Activated CD4-positive, alpha-beta T cell treated with anti-CD3 and anti-CD28 coated beads for 24 hours (primary cell): ENCODE measurements around the gene DPP6.

ENCODE experiments used
- DNase-seq, 2 donors: peaks; one replicate each; pipeline ENCODE4 v3.0.0-alpha.2; 2020; ENCODE audit warnings: low read depth in 2 of 2

DPP6 gene

GRCh38 chr7:154812027-154812426 is 759.8 kb downstream of the DPP6 start:
- DNase-seq = no peak

GRCh38 chr7:154817224-154817896 is 765.2 kb downstream of the DPP6 start:
- no peak for DNase-seq

GRCh38 chr7:154827007-154827406 is 774.8 kb downstream of the DPP6 start:
- DNase-seq = no peak

- no peak for DNase-seq
Observed at GRCh38 chr7:154832557-154833138, 780.5 kb downstream of the DPP6 start.

GRCh38 chr7:154836021-154836448 is 783.8 kb downstream of the DPP6 start:
- DNase-seq = no peak

- DNase-seq = no peak
Observed at GRCh38 chr7:154837087-154837486, 784.9 kb downstream of the DPP6 start.

GRCh38 chr7:154837622-154838021 is 785.4 kb downstream of the DPP6 start:
- DNase-seq = no peak

GRCh38 chr7:154840086-154840485 is 787.9 kb downstream of the DPP6 start:
- no peak for DNase-seq

- no peak for DNase-seq
Observed at GRCh38 chr7:154841731-154842331, 789.6 kb downstream of the DPP6 start.

- DNase-seq = no peak
Observed at GRCh38 chr7:154842591-154842990, 790.4 kb downstream of the DPP6 start.

- DNase-seq = no peak
Observed at GRCh38 chr7:154843670-154844237, 791.6 kb downstream of the DPP6 start.

- no peak for DNase-seq
Observed at GRCh38 chr7:154844499-154844898, 792.3 kb downstream of the DPP6 start.

GRCh38 chr7:154844955-154845354 is 792.8 kb downstream of the DPP6 start:
- no peak for DNase-seq

- DNase-seq = no peak
Observed at GRCh38 chr7:154848464-154848863, 796.3 kb downstream of the DPP6 start.

GRCh38 chr7:154852205-154852604 is 800.0 kb downstream of the DPP6 start:
- DNase-seq = no peak

GRCh38 chr7:154853063-154853726 is 801.0 kb downstream of the DPP6 start:
- no peak for DNase-seq

GRCh38 chr7:154853727-154854095 is 801.5 kb downstream of the DPP6 start:
- no peak for DNase-seq

- no peak for DNase-seq
Observed at GRCh38 chr7:154854836-154855235, 802.6 kb downstream of the DPP6 start.

GRCh38 chr7:154855366-154855765 is 803.2 kb downstream of the DPP6 start:
- no peak for DNase-seq

- no peak for DNase-seq
Observed at GRCh38 chr7:154856733-154857132, 804.5 kb downstream of the DPP6 start.

- DNase-seq = no peak
Observed at GRCh38 chr7:154857240-154857639, 805.0 kb downstream of the DPP6 start.
